Esophagus muscularis mucosa (tissue), 3 donors: ENCODE measurements around the gene CIC.

Experiments used
- POLR2AphosphoS5 ChIP-seq, 2 donors: sonication (generic); formaldehyde crosslinking; IDR thresholded peaks; one replicate each; pipeline ENCODE4 v1.6.1; 2017; ENCODE audit warnings: antibody characterized with exemption in 2 of 2
- TF ChIP-seq, protein P1 (sequence below), 3 experiments: fragments of 200-600 bp in 2 of 3; fragments of 450-650 bp in 1 of 3; sonication (generic) in 2 of 3; IDR thresholded peaks; one replicate each; pipeline ENCODE4 v1.5.1; 2017 to 2019; ENCODE audit warnings: antibody characterized with exemption in 3 of 3, mild to moderate bottlenecking in 2 of 3, moderate library complexity in 1 of 3

DNA sequence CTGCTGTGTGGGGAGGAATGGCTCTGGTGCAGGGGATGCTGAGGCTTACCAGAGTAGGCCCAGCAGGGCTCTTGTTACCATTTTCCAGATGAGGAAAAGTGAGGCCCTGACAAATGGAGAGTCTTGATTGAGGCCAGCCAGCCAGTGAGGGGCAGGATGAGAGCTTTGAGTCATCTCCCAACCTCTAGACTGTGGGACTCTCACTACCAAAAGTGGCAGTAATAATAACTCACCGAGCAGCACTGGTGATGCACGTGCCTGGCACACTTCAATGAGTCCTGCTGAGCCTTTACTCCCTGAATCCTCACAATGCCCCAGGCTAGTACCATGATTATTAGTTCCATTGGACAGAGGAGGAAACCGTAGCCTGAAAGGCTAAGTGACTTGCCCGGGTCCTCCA lies 7.8 kb downstream of the CIC start:
- TF ChIP-seq, protein P1, sequence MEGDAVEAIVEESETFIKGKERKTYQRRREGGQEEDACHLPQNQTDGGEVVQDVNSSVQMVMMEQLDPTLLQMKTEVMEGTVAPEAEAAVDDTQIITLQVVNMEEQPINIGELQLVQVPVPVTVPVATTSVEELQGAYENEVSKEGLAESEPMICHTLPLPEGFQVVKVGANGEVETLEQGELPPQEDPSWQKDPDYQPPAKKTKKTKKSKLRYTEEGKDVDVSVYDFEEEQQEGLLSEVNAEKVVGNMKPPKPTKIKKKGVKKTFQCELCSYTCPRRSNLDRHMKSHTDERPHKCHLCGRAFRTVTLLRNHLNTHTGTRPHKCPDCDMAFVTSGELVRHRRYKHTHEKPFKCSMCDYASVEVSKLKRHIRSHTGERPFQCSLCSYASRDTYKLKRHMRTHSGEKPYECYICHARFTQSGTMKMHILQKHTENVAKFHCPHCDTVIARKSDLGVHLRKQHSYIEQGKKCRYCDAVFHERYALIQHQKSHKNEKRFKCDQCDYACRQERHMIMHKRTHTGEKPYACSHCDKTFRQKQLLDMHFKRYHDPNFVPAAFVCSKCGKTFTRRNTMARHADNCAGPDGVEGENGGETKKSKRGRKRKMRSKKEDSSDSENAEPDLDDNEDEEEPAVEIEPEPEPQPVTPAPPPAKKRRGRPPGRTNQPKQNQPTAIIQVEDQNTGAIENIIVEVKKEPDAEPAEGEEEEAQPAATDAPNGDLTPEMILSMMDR (IDR thresholded peaks at IDR 0.05): no peak
- no peak for TF ChIP-seq POLR2AphosphoS5 (IDR thresholded peaks at IDR 0.05)
